Ureter (tissue), 1 donor: ENCODE data around the gene GLI1. TPM values are rescaled to one million over a fixed set of nuclear protein-coding genes. Genes with fewer than 3 reads are reported as not detected.
"Not testable (repeated sequence)": the region's sequence is repeated elsewhere in the genome, so short reads cannot be mapped to it uniquely, and the experiment has no call there.

ENCODE experiments used
- DNase-seq: peaks from one replicate; pipeline ENCODE4 v3.0.0-alpha.2; 2020; ENCODE audit warnings: low spot score
- total RNA-seq: library from RNA; stranded (reverse); gene quantifications from one replicate; pipeline ENCODE4 v1.2.4, GENCODE V29; 2023
- donor health status: DM: yes; HTN: yes; CAD: no.

GLI1 gene
- total RNA-seq, 1 donor from 2014 or later: 4.2 TPM

- no peak for DNase-seq
These were observed 37.2 kb downstream of the GLI1 start for GRCh38 chr12:57496822-57497221.

GRCh38 chr12:57497223-57498131 lies 37.9 kb downstream of the GLI1 start:
- DNase-seq: no peak

- DNase-seq: no peak
These were observed 38.5 kb downstream of the GLI1 start for GRCh38 chr12:57498132-57498502.

GRCh38 chr12:57498571-57498970 lies 39.0 kb downstream of the GLI1 start:
- DNase-seq: no peak

- DNase-seq: no peak
These were observed 40.6 kb downstream of the GLI1 start for GRCh38 chr12:57500213-57500612.

GRCh38 chr12:57502311-57502969 lies 42.9 kb downstream of the GLI1 start:
- not testable (repeated sequence) for DNase-seq

- DNase-seq: not testable (repeated sequence)
These were observed 47.0 kb downstream of the GLI1 start for GRCh38 chr12:57506541-57506940.

- DNase-seq: not testable (repeated sequence)
These were observed 48.2 kb downstream of the GLI1 start for GRCh38 chr12:57507796-57508195.

GRCh38 chr12:57511161-57511560 lies 51.6 kb downstream of the GLI1 start:
- DNase-seq: no peak

- no peak for DNase-seq
These were observed 52.2 kb downstream of the GLI1 start for GRCh38 chr12:57511588-57512325.

- no peak for DNase-seq
These were observed 53.1 kb downstream of the GLI1 start for GRCh38 chr12:57512665-57513064.

- no peak for DNase-seq
These were observed 53.7 kb downstream of the GLI1 start for GRCh38 chr12:57513266-57513665.

- DNase-seq: not testable (repeated sequence)
These were observed 54.1 kb downstream of the GLI1 start for GRCh38 chr12:57513677-57514076.

- DNase-seq: not testable (repeated sequence)
These were observed 54.7 kb downstream of the GLI1 start for GRCh38 chr12:57514246-57514645.

- DNase-seq: no peak
These were observed 55.3 kb downstream of the GLI1 start for GRCh38 chr12:57514720-57515407.

- DNase-seq: no peak
These were observed 55.9 kb downstream of the GLI1 start for GRCh38 chr12:57515408-57515933.

GRCh38 chr12:57515934-57516541 lies 56.5 kb downstream of the GLI1 start:
- DNase-seq: no peak

- no peak for DNase-seq
These were observed 57.1 kb downstream of the GLI1 start for GRCh38 chr12:57516617-57517153.

GRCh38 chr12:57517187-57517586 lies 57.6 kb downstream of the GLI1 start:
- no peak for DNase-seq

- not testable (repeated sequence) for DNase-seq
These were observed 58.1 kb downstream of the GLI1 start for GRCh38 chr12:57517718-57518117.
